ENCODE data around the gene AP5S1.
"Not testable (repeated sequence)": the region's sequence is repeated elsewhere in the genome, so short reads cannot be mapped to it uniquely, and the experiment has no call there.

The AP5S1 gene

GRCh38 chr20:3812975-3813847, 7.1 kb upstream of the AP5S1 start:
- peak; percentile 45 for DNase-seq

GRCh38 chr20:3813848-3814581, 6.3 kb upstream of the AP5S1 start:
- DNase-seq, result peak; percentile 34

GRCh38 chr20:3814928-3815495, 5.3 kb upstream of the AP5S1 start:
- peak; percentile 7 for DNase-seq

GRCh38 chr20:3815703-3816315, 4.5 kb upstream of the AP5S1 start:
- DNase-seq, result peak; percentile 22

DNA sequence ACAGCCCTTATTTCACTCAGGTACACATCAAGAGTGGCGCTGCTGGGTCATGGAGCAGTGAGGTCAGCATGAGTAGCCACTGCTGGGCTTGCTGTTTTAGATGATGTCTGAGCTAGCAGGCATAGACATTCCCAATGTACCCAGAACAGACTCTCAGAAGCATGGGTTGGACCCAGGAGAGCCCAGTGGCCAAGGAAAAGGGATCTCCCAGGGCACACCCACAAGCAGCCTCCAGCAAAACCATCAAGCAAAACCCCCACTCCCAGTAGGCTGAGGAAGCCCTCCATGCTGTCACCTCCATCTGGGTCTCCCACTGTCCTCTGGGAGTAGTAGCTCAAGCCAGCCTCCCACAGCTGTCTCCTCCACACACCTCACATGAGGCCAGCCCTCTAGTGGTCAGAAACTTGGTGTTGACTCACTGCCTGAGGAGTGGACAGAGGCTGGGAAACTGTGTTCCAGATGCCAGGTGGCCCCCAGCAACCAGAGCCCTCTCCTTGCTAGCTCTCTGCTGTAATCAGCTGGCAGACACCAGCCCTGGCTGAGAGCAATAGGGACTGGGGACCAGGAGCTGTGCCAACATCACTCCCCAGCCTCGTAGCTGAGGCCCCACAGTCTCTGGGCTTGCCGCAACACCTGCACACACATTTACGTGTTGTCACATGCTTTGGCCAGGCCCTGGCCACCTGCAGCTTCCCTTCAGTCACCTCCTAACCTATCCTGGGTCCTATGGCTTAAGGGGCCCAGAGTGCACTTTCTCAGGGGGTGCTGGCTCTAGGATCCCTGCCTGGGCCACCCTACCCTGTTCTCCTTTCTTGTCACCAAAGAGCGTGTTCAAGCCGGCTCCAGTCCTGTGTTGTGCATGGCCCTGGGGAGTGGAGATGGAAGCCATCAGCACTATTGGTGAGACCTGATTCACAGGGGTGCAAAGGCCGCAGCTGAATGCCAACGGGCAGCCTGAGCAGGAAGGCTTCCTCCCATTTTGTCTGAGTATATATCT, 1.9 kb upstream of the AP5S1 start:
- DNase-seq, result peak; percentile 68

DNA sequence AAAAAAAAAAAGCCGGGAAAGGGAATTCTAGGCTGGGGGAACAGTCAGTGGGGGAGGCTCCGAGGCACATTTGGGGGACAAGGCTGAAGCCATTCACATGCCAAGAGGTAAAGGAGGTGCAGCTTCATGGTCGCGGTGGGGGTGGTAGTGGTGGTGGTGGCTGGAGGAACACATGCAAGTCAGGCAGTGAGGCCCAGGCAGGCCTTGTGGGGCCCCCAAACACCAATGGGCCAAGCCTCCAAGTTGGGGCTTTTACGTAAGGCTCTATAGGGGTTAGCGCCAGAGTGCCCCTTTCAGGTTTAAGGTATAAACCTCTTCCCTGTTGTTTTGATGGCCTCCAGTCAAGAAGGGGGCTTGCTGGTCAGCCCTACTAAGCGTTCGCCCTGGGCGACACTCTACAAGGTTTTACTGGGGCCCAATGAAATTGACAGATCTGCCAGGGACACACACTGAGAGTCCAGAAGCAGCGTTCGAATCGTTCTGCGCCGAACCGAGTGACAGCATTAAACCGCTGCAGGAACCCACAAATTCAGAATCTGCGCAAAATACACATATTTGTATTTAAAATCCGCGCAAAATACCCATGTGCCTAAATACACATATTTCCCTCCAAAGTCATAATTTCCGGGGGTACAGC, 818 bp upstream of the AP5S1 start:
- DNase-seq, result peak; percentile 45

GRCh38 chr20:3820901-3821727, 767 bp downstream of the AP5S1 start:
- DNase-seq, result no peak

DNA sequence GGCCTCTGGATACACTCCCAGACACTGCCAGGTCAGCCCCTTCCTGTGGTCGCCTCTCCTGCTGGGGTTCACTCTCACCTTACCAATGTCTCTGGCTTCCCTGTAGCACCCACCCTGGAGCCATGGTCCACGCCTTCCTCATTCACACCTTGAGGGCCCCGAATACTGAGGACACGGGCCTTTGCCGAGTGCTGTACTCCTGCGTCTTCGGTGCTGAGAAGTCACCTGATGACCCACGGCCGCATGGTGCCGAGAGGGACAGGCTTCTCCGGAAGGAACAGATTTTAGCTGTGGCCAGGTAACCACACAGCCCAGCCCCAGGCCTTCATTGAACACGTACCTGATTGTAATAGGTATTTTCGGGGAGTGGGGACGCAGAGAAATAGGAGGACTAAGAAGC, 1.6 kb downstream of the AP5S1 start:
- DNase-seq, result no peak

- DNase-seq, result no peak
These were observed 3.5 kb downstream of the AP5S1 start for GRCh38 chr20:3823881-3824280.

GRCh38 chr20:3825526-3825925, 5.2 kb downstream of the AP5S1 start:
- DNase-seq, result no peak

DNA sequence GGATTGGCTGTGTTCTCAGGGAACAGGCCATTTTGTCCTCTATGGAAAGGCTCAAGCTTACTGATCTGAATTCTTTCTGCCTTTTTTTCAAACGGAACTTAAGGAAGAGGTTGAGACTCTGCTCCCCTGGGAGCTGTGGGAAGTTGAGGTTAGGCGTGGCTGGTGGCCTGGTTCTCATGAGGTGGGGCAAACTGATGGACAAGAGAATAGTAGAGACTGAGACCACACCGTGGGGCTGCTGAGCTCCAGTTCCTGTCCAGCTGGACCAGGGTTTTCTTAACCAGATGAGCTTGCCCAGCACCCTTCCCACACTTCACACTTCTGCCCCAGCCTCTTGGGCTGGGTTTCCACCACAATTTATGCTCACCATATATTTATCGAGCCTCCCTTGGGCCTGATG, 6.1 kb downstream of the AP5S1 start:
- no peak for DNase-seq

GRCh38 chr20:3828798-3829197, 8.5 kb downstream of the AP5S1 start:
- no peak for DNase-seq

DNA sequence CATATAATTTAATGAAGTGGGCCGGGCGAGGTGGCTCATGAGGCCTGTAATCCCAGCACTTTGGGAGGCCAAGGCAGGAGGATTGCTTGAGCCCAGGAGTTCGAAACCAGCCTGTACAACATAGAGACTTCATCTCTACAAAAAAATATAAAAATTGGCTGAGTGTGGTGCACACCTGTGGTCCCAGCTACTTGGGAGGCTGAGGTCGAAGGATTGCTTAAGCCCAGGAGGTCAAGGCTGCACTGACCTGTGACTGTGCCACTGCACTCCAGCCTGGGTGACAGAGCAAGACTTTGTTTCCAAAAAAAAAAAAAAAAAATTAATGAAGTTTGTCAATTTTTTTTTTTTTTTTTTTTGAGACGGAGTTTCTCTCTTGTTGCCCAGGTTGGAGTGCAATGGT, 9.5 kb downstream of the AP5S1 start:
- DNase-seq, result not testable (repeated sequence)

- peak; percentile 11 for DNase-seq
These were observed 15.8 kb downstream of the AP5S1 start for GRCh38 chr20:3836132-3836531.

DNA sequence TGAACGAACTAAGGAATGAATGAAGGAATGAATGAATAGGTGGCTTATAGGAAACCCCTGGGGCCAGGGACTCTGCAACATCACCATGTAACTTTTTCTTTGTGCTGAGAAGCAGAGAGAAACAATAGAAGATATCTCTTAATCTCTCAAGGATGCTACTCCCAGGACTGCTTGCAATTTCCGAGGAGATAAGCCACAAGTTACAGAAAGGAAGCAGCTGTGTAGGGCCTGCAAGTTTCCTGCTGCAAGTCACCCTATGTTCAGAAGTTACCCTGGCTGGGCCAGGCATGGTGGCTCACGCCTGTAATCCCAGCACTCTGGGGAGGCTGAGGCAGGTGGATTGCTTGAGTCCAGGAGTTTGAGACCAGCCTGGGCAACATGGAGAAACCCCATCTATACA, 19.0 kb downstream of the AP5S1 start:
- no peak for DNase-seq

DNA sequence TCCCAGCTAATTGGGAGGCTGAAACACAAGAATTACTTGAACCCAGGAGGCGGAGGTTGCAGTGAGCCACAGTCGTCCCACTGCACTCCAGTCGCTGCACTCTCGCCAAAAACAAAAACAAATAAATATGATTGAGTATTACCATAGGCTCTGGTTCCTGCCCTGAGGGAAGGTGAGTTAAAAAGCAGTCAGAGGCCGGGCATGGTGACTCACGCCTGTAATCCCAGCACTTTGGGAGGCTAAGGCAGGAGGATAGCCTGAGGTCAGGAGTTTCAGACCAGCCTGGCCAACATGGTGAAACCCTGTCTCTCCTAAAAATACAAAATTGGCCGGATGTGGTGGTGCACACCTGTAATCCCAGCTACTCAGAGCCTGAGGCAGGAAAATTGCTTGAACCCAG, 19.9 kb downstream of the AP5S1 start:
- not testable (repeated sequence) for DNase-seq

GRCh38 chr20:3842348-3842930, 22.1 kb downstream of the AP5S1 start:
- no peak for DNase-seq

DNA sequence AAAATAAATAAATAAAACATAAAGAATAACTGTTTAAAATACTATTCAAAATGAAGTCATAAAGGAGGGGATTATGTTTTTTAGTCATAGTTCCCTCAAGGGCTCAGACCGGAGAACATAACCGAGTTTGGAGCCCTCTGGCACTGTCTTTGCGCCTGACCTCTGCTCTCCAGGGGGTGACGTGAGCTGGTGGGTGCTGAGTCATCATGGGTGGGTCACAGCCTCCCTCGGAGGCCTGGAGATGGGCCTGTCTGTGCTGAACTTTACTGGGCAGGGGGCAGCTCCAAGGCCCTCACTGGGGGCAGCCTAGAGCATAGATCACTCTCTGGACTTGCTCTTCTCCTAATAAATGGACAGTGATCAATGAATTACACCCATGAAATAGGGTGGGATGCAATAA, 23.1 kb downstream of the AP5S1 start:
- DNase-seq, result no peak

DNA sequence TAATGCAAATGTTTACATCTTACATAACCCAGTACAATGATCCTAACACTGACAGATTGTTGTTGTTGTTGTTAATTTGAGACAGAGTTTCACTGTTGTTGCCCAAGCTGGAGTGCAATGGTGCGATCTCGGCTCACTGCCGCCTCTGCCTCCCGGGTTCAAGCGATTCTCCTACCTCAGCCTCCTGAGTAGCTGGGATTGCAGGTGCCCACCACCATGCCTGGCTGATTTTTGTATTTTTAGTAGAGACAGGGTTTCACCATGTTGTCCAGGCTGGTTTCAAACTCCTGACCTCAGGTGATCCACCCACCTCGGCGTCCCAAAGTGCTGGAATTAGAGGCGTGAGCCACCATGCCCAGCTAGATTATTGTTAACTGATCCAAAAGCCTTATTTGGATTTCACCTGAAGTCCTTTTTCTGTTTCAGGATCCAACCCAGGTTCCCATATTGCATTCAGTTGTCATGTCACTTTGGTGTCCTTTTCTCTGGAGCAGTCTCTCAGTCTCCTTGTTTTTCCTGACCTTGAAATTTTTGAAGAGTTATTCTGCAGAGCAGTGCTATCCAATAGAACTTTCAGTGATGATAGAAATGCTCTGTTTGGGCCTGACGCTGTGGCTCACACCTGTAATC, 23.8 kb downstream of the AP5S1 start:
- not testable (repeated sequence) for DNase-seq

- no peak for DNase-seq
These were observed 26.0 kb downstream of the AP5S1 start for GRCh38 chr20:3846378-3846739.
